Neuronal stem cell (in vitro differentiated cells): ENCODE results near the gene CACHD1.

Experiments
- DNase-seq: peaks from one replicate; pipeline ENCODE4 v3.0.0-alpha.2; 2013; ENCODE audit warnings: low spot score
- H2AFZ ChIP-seq: one replicate; pipeline ENCODE4 v1.6.1; 2013; ENCODE audit warnings: mild to moderate bottlenecking, low read length, inconsistent platforms
- H2AK5ac ChIP-seq: 2 replicates; pipeline ENCODE4 v1.6.1; 2013; ENCODE audit warnings: low read depth, mild to moderate bottlenecking, inconsistent platforms, low read length, moderate library complexity, mixed read lengths
- H2BK120ac ChIP-seq: 2 replicates; pipeline ENCODE4 v1.6.1; 2013; ENCODE audit warnings: low read depth, mild to moderate bottlenecking, inconsistent platforms, low read length, moderate library complexity, mixed read lengths
- H2BK12ac ChIP-seq: one replicate; pipeline ENCODE4 v1.6.1; 2013; ENCODE audit warnings: low read length, inconsistent platforms
- H2BK15ac ChIP-seq: 2 replicates; pipeline ENCODE4 v1.6.1; 2013; ENCODE audit warnings: mild to moderate bottlenecking, low read length, inconsistent platforms, mixed read lengths
- H2BK5ac ChIP-seq: one replicate; pipeline ENCODE4 v1.6.1; 2013; ENCODE audit warnings: inconsistent platforms, mild to moderate bottlenecking, low read length, moderate library complexity
- H3K14ac ChIP-seq: one replicate; pipeline ENCODE4 v1.6.1; 2013; ENCODE audit warnings: low read length, inconsistent platforms
- H3K18ac ChIP-seq: 2 replicates; pipeline ENCODE4 v1.6.1; 2013; ENCODE audit warnings: low read length, inconsistent platforms
- H3K23ac ChIP-seq: 2 replicates; pipeline ENCODE4 v1.6.1; 2013; ENCODE audit warnings: low read depth, mild to moderate bottlenecking, mixed read lengths, low read length, inconsistent platforms; ENCODE audit not compliant: poor library complexity
- H3K27ac ChIP-seq: replicated peaks from 3 replicates; pipeline ENCODE4 v1.5.1; 2013; ENCODE audit warnings: low read length, inconsistent platforms
- H3K27me3 ChIP-seq, 3 experiments: 2 replicates each; pipeline ENCODE4 v1.6.1; 2013; ENCODE audit warnings: low read length in 3 of 3, mild to moderate bottlenecking in 2 of 3, inconsistent platforms in 1 of 3, low read depth in 1 of 3, mixed read lengths in 1 of 3, moderate library complexity in 1 of 3; ENCODE audit not compliant: control insufficient read depth in 3 of 3, insufficient read depth in 3 of 3
- H3K36me3 ChIP-seq, 2 donors: replicated peaks in 1 of 2; 2 replicates each; pipeline ENCODE4 v1.6.1; 2013; ENCODE audit warnings: low read length in 2 of 2; ENCODE audit not compliant: control insufficient read depth in 2 of 2, insufficient read depth in 2 of 2
- H3K4ac ChIP-seq: 2 replicates; pipeline ENCODE4 v1.6.1; 2013; ENCODE audit warnings: inconsistent platforms, mild to moderate bottlenecking, low read length, moderate library complexity
- H3K4me1 ChIP-seq, 2 donors: 1 replicate in 1 of 2; 2 replicates in 1 of 2; pipeline ENCODE4 v1.6.1; 2013; ENCODE audit warnings: low read length in 2 of 2, low read depth in 1 of 2; ENCODE audit not compliant: control insufficient read depth in 2 of 2, insufficient read depth in 1 of 2
- H3K4me2 ChIP-seq: one replicate; pipeline ENCODE4 v1.6.1; 2013; ENCODE audit warnings: mild to moderate bottlenecking, low read length, inconsistent platforms; ENCODE audit not compliant: insufficient read depth, poor library complexity, severe bottlenecking
- H3K4me3 ChIP-seq, 2 donors: 2 replicates each; pipeline ENCODE4 v1.5.1; 2013; ENCODE audit warnings: low read length in 2 of 2, mild to moderate bottlenecking in 2 of 2, inconsistent platforms in 1 of 2, moderate library complexity in 1 of 2
- H3K79me1 ChIP-seq: one replicate; pipeline ENCODE4 v1.6.1; 2013; ENCODE audit warnings: low read depth, mild to moderate bottlenecking, inconsistent platforms, low read length, moderate library complexity
- H3K9ac ChIP-seq: one replicate; pipeline ENCODE4 v1.6.1; 2013; ENCODE audit warnings: mild to moderate bottlenecking, low read depth, low read length, inconsistent platforms; ENCODE audit not compliant: poor library complexity
- H3K9me3 ChIP-seq, 2 donors: replicated peaks in 1 of 2; 2 replicates each; pipeline versions ENCODE3 to v1.6.1; 2013; ENCODE audit warnings: low read length in 2 of 2, mild to moderate bottlenecking in 2 of 2, inconsistent platforms in 1 of 2, low read depth in 1 of 2, mixed read lengths in 1 of 2, moderate library complexity in 1 of 2; ENCODE audit not compliant: control insufficient read depth in 2 of 2, insufficient read depth in 1 of 2
- H4K8ac ChIP-seq: one replicate; pipeline ENCODE4 v1.6.1; 2013; ENCODE audit warnings: low read depth, mild to moderate bottlenecking, inconsistent platforms, low read length, moderate library complexity
- H4K91ac ChIP-seq: one replicate; pipeline ENCODE4 v1.6.1; 2013; ENCODE audit warnings: low read length, low read depth, mild to moderate bottlenecking, inconsistent platforms; ENCODE audit not compliant: poor library complexity
- WGBS, 2 donors: extraction: QIAGEN DNeasy Blood & Tissue Kit; methylation state at CpG; one replicate each; pipeline ENCODE4 v1.1.7; 2013; ENCODE audit warnings: missing lambda C conversion rate in 2 of 2, mixed read lengths in 1 of 2; ENCODE audit not compliant: insufficient read length in 2 of 2, insufficient replicate concordance in 1 of 2; ENCODE audit errors: extremely low coverage in 2 of 2; 5-methylcytosine and 5-hydroxymethylcytosine counted together

The CACHD1 gene

DNA sequence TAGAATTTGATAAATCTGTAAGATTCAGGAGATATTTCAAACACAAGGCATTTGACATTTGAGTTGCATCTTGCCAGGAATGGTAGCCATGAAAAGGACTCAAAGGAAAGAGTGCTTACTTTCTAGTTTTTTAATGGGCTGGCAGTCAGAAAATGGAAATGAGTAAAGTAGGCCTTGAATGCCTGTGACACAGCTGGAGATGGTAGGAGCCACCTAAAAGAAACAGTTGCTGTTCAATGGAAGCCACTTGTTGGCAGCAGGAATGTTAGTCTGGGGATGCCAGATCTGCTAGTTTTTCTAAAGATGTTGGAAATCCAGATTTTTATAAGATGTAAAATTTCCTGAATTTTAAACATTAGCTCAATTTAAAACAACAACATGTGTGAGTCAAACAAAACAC, 43.6 kb downstream of the CACHD1 start:
- Histone ChIP-seq H3K4me1 (peaks cover 17 to 46% of the 10 kb centered on the region in 2 donors), H3K18ac (no peak overlapping the region), H4K91ac (no peak overlapping the region), H3K14ac (no peak overlapping the region), H3K4me2 (no peak overlapping the region), H3K36me3 (no peaks in the 10 kb centered on the region), H3K27me3 (no peaks in the 10 kb centered on the region), H2BK12ac (no peak overlapping the region), H2BK120ac (no peak overlapping the region), H4K8ac (no peak overlapping the region), H3K4ac (no peak overlapping the region), H3K9me3 (no peaks in the 10 kb centered on the region), H3K9ac (no peak overlapping the region), H3K27ac (no peak overlapping the region), H3K23ac (no peak overlapping the region), H3K79me1 (no peaks in the 10 kb centered on the region), H2BK15ac (no peak overlapping the region), H3K4me3 (no peak overlapping the region), H2AK5ac (no peak overlapping the region), H2AFZ (no peak overlapping the region), H2BK5ac (no peak overlapping the region)
- DNase-seq, result no peak

- H2BK120ac ChIP-seq, result no peak overlapping the region
- WGBS, 2 donors, result no CpG with 5 or more reads among the region's 1 CpG
Measured at GRCh38 chr1:64514197-64514765, 44.4 kb downstream of the CACHD1 start.

DNA sequence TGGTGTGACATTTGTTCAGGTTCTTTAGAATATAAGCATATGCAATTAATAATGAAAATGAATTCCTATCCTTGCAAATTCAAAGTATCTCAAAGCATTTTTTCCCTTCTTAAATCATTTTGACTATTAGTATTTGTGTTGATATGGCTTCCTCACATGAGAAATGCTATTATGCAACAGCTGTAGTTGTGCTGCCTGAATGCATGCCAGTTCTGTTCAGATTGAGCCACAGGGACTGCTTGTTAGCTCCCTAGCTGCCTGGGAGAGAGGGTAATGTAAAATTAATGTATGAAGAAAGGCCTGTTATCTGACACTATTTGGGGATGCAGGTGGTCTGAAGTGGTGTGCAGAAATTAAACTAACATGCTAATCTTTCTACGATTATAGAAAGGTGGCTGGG, 45.5 kb downstream of the CACHD1 start:
- Histone ChIP-seq H2BK15ac (no peak overlapping the region), H3K14ac (no peak overlapping the region), H2BK12ac (no peak overlapping the region), H3K4me1 (peaks cover 15 to 39% of the 10 kb centered on the region in 2 donors), H2BK120ac (no peak overlapping the region), H3K4ac (no peak overlapping the region), H3K36me3 (peaks cover 0 to 3% of the 10 kb centered on the region in 2 donors), H3K18ac (no peak overlapping the region), H3K79me1 (no peaks in the 10 kb centered on the region), H3K27me3 (no peaks in the 10 kb centered on the region), H3K27ac (no peak overlapping the region), H2BK5ac (no peak overlapping the region), H3K4me3 (no peak overlapping the region), H3K23ac (no peak overlapping the region), H3K9me3 (no peaks in the 10 kb centered on the region), H4K8ac (no peak overlapping the region), H2AK5ac (no peak overlapping the region), H2AFZ (no peak overlapping the region), H3K4me2 (no peak overlapping the region), H4K91ac (no peak overlapping the region), H3K9ac (no peak overlapping the region)
- no peak for DNase-seq
- WGBS, 2 donors, result no CpG with 5 or more reads among the region's 1 CpG

More at GRCh38 chr1:64514197-64514765, 44.4 kb downstream of the CACHD1 start:
- H2AFZ ChIP-seq, result no peak overlapping the region
- no peak overlapping the region for H3K4me2 ChIP-seq
- H3K27me3 ChIP-seq, result no peaks in the 10 kb centered on the region
- H2BK15ac ChIP-seq, result no peak overlapping the region
- no peak overlapping the region for H4K91ac ChIP-seq
- H3K27ac ChIP-seq, result no peak overlapping the region
- no peaks in the 10 kb centered on the region for H3K79me1 ChIP-seq
- H4K8ac ChIP-seq, result no peak overlapping the region
- no peak overlapping the region for H2BK5ac ChIP-seq
- peaks cover 16 to 40% of the 10 kb centered on the region in 2 donors for H3K4me1 ChIP-seq
- no peak overlapping the region for H3K4ac ChIP-seq
- no peaks in the 10 kb centered on the region for H3K36me3 ChIP-seq
- H3K14ac ChIP-seq, result no peak overlapping the region
- H2AK5ac ChIP-seq, result no peak overlapping the region
- H3K4me3 ChIP-seq, result no peak overlapping the region
- no peak overlapping the region for H3K18ac ChIP-seq
- no peak overlapping the region for H3K9ac ChIP-seq
- no peak overlapping the region for H3K23ac ChIP-seq
- no peak for DNase-seq
- no peaks in the 10 kb centered on the region for H3K9me3 ChIP-seq
- H2BK12ac ChIP-seq, result no peak overlapping the region

GRCh38 chr1:64516301-64516700, 46.4 kb downstream of the CACHD1 start:
- H3K27me3 ChIP-seq, result no peaks in the 10 kb centered on the region
- no peak overlapping the region for H2BK120ac ChIP-seq
- H3K9ac ChIP-seq, result no peak overlapping the region
- no peak overlapping the region for H2AK5ac ChIP-seq
- H3K23ac ChIP-seq, result no peak overlapping the region
- H3K4me3 ChIP-seq, result no peak overlapping the region
- no peak overlapping the region for H2BK15ac ChIP-seq
- H2BK12ac ChIP-seq, result no peak overlapping the region
- no peak overlapping the region for H3K14ac ChIP-seq
- H4K91ac ChIP-seq, result no peak overlapping the region
- H2BK5ac ChIP-seq, result no peak overlapping the region
- H4K8ac ChIP-seq, result no peak overlapping the region
- H3K27ac ChIP-seq, result no peak overlapping the region
- no peak overlapping the region for H3K4ac ChIP-seq
- DNase-seq, result no peak
- no peak overlapping the region for H2AFZ ChIP-seq
- no peaks in the 10 kb centered on the region for H3K9me3 ChIP-seq
- no peaks in the 10 kb centered on the region for H3K79me1 ChIP-seq
- H3K18ac ChIP-seq, result no peak overlapping the region
- WGBS, 2 donors, result no CpG with 5 or more reads among the region's 7 CpGs
- H3K36me3 ChIP-seq, result peaks cover 0 to 5% of the 10 kb centered on the region in 2 donors
- peaks cover 16 to 39% of the 10 kb centered on the region in 2 donors for H3K4me1 ChIP-seq
- H3K4me2 ChIP-seq, result no peak overlapping the region
